MM.1S (cell line): Measurements from ENCODE around the gene ZNF333.

Source experiments
- DNase-seq: peaks from one replicate; pipeline ENCODE4 v3.0.0-alpha.2; 2015
- H2AFZ ChIP-seq: fragments of 300-600 bp; sonication (generic); 2 replicates; pipeline ENCODE4 v1.6.0; 2016; ENCODE audit warnings: antibody characterized with exemption, low read length
- H3F3A ChIP-seq: fragments of 300-600 bp; sonication (generic); 2 replicates; pipeline ENCODE4 v1.6.1; 2016; ENCODE audit warnings: mild to moderate bottlenecking, antibody characterized with exemption, low read length, moderate library complexity, mixed read lengths; ENCODE audit not compliant: insufficient read depth
- H3K27ac ChIP-seq: fragments of 300-600 bp; sonication (generic); 2 replicates; pipeline ENCODE4 v1.5.1; 2016; ENCODE audit warnings: mild to moderate bottlenecking, low read length
- H3K27me3 ChIP-seq: fragments of 300-600 bp; sonication (generic); replicated peaks from 2 replicates; pipeline ENCODE4 v1.6.0; 2016; ENCODE audit warnings: low read length; ENCODE audit not compliant: insufficient read depth
- H3K36me3 ChIP-seq: fragments of 300-600 bp; sonication (generic); replicated peaks from 2 replicates; pipeline ENCODE4 v1.6.1; 2016; ENCODE audit warnings: mild to moderate bottlenecking, low read length, mixed read lengths; ENCODE audit not compliant: insufficient read depth
- H3K4me1 ChIP-seq: fragments of 300-600 bp; sonication (generic); 2 replicates; pipeline ENCODE4 v1.6.1; 2016; ENCODE audit warnings: low read length, mixed read lengths
- H3K4me2 ChIP-seq: fragments of 300-600 bp; sonication (generic); 2 replicates; pipeline ENCODE4 v1.6.0; 2016; ENCODE audit warnings: low read depth, low read length
- H3K4me3 ChIP-seq: fragments of 300-600 bp; sonication (generic); 2 replicates; pipeline ENCODE4 v1.5.1; 2016; ENCODE audit warnings: low read length, mixed read lengths
- H3K79me2 ChIP-seq: fragments of 300-600 bp; sonication (generic); 2 replicates; pipeline ENCODE4 v1.6.1; 2016; ENCODE audit warnings: mixed run types, low read length, mixed read lengths
- H3K9ac ChIP-seq: fragments of 300-600 bp; sonication (generic); 2 replicates; pipeline ENCODE4 v1.6.1; 2016; ENCODE audit warnings: low read length, mixed read lengths
- H3K9me2 ChIP-seq: fragments of 300-600 bp; sonication (generic); replicated peaks from 2 replicates; pipeline ENCODE4 v1.6.1; 2016; ENCODE audit warnings: mild to moderate bottlenecking, low read length, mixed read lengths; ENCODE audit not compliant: insufficient read depth
- H3K9me3 ChIP-seq: fragments of 300-600 bp; sonication (generic); replicated peaks from 2 replicates; pipeline ENCODE4 v1.6.1; 2016; ENCODE audit warnings: mild to moderate bottlenecking, low read length, mixed read lengths; ENCODE audit not compliant: insufficient read depth
- H4K20me1 ChIP-seq: fragments of 300-600 bp; sonication (generic); 2 replicates; pipeline ENCODE4 v1.6.1; 2016; ENCODE audit warnings: mild to moderate bottlenecking, low read length, moderate library complexity, mixed read lengths; ENCODE audit not compliant: insufficient read depth
- EZH2 ChIP-seq: fragments of 300-600 bp; sonication (generic); optimal IDR thresholded peaks from 2 replicates; pipeline ENCODE3; 2017; ENCODE audit warnings: low read depth, mild to moderate bottlenecking, antibody characterized with exemption, low read length, mixed read lengths
- EZH2phosphoT487 ChIP-seq: fragments of 300-600 bp; sonication (generic); IDR thresholded peaks from 2 replicates; pipeline ENCODE4 v1.6.1; 2018; ENCODE audit warnings: antibody characterized with exemption, low read length
- TF ChIP-seq, protein P1 (sequence below): fragments of 300-600 bp; sonication (generic); IDR thresholded peaks from 2 replicates; pipeline ENCODE4 v1.5.1; 2016; ENCODE audit warnings: antibody characterized with exemption, low read length, mixed read lengths

ZNF333 gene

GRCh38 chr19:14715841-14716240, 26.0 kb downstream of the ZNF333 start:
- no peak for DNase-seq
- TF ChIP-seq EZH2phosphoT487: no peak
- no peak for TF ChIP-seq EZH2
- no peak overlapping the region for H3K27ac ChIP-seq

DNA sequence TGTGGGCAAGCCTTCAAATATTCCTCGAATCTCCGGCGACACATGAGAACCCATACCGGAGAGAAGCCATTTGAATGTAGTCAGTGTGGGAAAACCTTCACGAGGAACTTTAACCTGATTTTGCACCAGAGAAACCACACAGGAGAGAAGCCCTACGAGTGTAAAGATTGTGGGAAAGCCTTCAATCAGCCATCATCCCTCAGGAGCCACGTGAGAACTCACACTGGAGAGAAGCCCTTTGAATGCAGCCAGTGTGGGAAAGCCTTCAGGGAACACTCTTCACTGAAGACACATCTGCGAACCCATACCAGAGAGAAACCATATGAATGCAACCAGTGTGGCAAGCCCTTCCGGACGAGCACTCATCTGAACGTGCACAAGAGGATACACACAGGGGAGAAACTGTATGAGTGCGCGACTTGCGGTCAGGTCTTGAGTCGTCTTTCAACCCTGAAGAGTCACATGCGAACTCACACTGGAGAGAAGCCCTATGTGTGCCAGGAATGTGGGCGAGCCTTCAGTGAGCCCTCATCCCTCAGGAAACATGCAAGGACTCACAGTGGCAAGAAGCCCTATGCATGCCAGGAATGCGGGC, 28.8 kb downstream of the ZNF333 start:
- H3K4me2 ChIP-seq: no peak overlapping the region
- TF ChIP-seq EZH2 (no peak), EZH2phosphoT487 (no peak)
- TF ChIP-seq, protein P1, sequence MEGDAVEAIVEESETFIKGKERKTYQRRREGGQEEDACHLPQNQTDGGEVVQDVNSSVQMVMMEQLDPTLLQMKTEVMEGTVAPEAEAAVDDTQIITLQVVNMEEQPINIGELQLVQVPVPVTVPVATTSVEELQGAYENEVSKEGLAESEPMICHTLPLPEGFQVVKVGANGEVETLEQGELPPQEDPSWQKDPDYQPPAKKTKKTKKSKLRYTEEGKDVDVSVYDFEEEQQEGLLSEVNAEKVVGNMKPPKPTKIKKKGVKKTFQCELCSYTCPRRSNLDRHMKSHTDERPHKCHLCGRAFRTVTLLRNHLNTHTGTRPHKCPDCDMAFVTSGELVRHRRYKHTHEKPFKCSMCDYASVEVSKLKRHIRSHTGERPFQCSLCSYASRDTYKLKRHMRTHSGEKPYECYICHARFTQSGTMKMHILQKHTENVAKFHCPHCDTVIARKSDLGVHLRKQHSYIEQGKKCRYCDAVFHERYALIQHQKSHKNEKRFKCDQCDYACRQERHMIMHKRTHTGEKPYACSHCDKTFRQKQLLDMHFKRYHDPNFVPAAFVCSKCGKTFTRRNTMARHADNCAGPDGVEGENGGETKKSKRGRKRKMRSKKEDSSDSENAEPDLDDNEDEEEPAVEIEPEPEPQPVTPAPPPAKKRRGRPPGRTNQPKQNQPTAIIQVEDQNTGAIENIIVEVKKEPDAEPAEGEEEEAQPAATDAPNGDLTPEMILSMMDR: no peak
- no peaks in the 10 kb centered on the region for H3K4me1 ChIP-seq
- H3K9me2 ChIP-seq: no peaks in the 10 kb centered on the region
- no peak overlapping the region for H3K27ac ChIP-seq
- no peaks in the 10 kb centered on the region for H4K20me1 ChIP-seq
- 0 out of 2 replicates have a peak, but pooled peaks cover 2% of the 10 kb centered on the region for H3K27me3 ChIP-seq
- 0 out of 2 replicates have a peak, but pooled peaks cover 3% of the 10 kb centered on the region for H3K36me3 ChIP-seq
- no peak overlapping the region for H3K9ac ChIP-seq
- H3K9me3 ChIP-seq: no peaks in the 10 kb centered on the region
- H3K4me3 ChIP-seq: no peak overlapping the region
- H3K79me2 ChIP-seq: no peaks in the 10 kb centered on the region
- H2AFZ ChIP-seq: no peak overlapping the region
- DNase-seq: no peak
- H3F3A ChIP-seq: no peaks in the 10 kb centered on the region

More at GRCh38 chr19:14715841-14716240, 26.0 kb downstream of the ZNF333 start:
- no peak overlapping the region for H3K4me3 ChIP-seq
- H3K9me3 ChIP-seq: no peaks in the 10 kb centered on the region
- no peak overlapping the region for H3K4me2 ChIP-seq
- no peaks in the 10 kb centered on the region for H3F3A ChIP-seq
- H3K9ac ChIP-seq: no peak overlapping the region
- H3K79me2 ChIP-seq: no peaks in the 10 kb centered on the region
- no peaks in the 10 kb centered on the region for H3K9me2 ChIP-seq
- H2AFZ ChIP-seq: no peak overlapping the region
- H4K20me1 ChIP-seq: no peaks in the 10 kb centered on the region
- H3K4me1 ChIP-seq: no peaks in the 10 kb centered on the region
- H3K36me3 ChIP-seq: 0 out of 2 replicates have a peak, but pooled peaks cover 3% of the 10 kb centered on the region
- H3K27me3 ChIP-seq: no peaks in the 10 kb centered on the region

GRCh38 chr19:14719162-14719561, 29.3 kb downstream of the ZNF333 start:
- Histone ChIP-seq H3F3A (no peaks in the 10 kb centered on the region), H3K36me3 (0 out of 2 replicates have a peak, but pooled peaks cover 3% of the 10 kb centered on the region), H3K4me2 (no peak overlapping the region), H2AFZ (no peak overlapping the region), H3K4me3 (no peak overlapping the region), H3K4me1 (no peaks in the 10 kb centered on the region), H3K9ac (no peak overlapping the region), H3K9me2 (no peaks in the 10 kb centered on the region), H3K79me2 (no peaks in the 10 kb centered on the region), H3K9me3 (no peaks in the 10 kb centered on the region), H4K20me1 (no peaks in the 10 kb centered on the region), H3K27ac (no peak overlapping the region), H3K27me3 (peaks cover 8% of the 10 kb centered on the region; the same call in 1 of the 2 replicates)
- no peak for TF ChIP-seq EZH2phosphoT487
- TF ChIP-seq EZH2: no peak
- TF ChIP-seq, protein P1: no peak
- no peak for DNase-seq

DNA sequence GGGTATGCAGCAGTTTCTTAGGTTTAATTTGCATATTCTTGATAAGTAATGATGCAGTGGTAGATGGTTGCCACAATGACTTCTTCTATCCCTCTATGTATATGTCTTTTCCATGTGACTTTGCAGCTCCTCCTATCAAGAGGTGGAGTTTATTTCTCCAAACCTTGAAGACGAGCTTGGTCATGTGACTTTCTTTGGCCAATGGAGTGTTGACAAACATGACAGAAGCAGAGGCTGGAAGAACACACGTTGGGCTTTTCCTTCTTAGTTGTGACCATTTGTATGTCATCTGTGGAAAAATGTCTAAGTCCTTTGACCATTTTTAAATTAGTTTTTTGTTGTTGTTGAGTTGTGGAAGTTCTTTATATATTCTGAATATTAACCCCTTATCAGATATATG, 32.3 kb downstream of the ZNF333 start:
- H3K9me3 ChIP-seq: no peaks in the 10 kb centered on the region

More for the DNA sequence above, 32.3 kb downstream of the ZNF333 start:
- Histone ChIP-seq H3K9ac (no peak overlapping the region), H3K36me3 (0 out of 2 replicates have a peak, but pooled peaks cover 3% of the 10 kb centered on the region), H4K20me1 (no peaks in the 10 kb centered on the region), H3K4me3 (no peak overlapping the region), H3K27ac (no peak overlapping the region), H3K4me2 (no peak overlapping the region), H3K27me3 (peaks cover 32% of the 10 kb centered on the region), H3K4me1 (no peaks in the 10 kb centered on the region), H2AFZ (no peak overlapping the region), H3F3A (no peaks in the 10 kb centered on the region), H3K79me2 (no peaks in the 10 kb centered on the region), H3K9me2 (no peaks in the 10 kb centered on the region)
- TF ChIP-seq, protein P1: no peak
- TF ChIP-seq EZH2phosphoT487 (no peak), EZH2 (no peak)
- DNase-seq: no peak
